Measurements from ENCODE around the gene PIGR.

Gene PIGR

GRCh38 chr1:206893380-206893779, 52.9 kb downstream of the PIGR start:
- in situ Hi-C loops (cut with MboI; ENCODE audit: low sequenced_read_pairs): no loop called here

- in situ Hi-C loops (cut with MboI; ENCODE audit: low sequenced_read_pairs): no loop called here
These were observed 53.8 kb downstream of the PIGR start for GRCh38 chr1:206892351-206892984.

- in situ Hi-C loops (cut with MboI; ENCODE audit: low sequenced_read_pairs): no loop called here
These were observed 54.9 kb downstream of the PIGR start for GRCh38 chr1:206891412-206891811.

- in situ Hi-C loops (cut with MboI; ENCODE audit: low sequenced_read_pairs): no loop called here
These were observed 55.9 kb downstream of the PIGR start for GRCh38 chr1:206890125-206891060.

- in situ Hi-C loops (cut with MboI; ENCODE audit: low sequenced_read_pairs): no loop called here
These were observed 58.6 kb downstream of the PIGR start for GRCh38 chr1:206887701-206888100.

- in situ Hi-C loops (cut with MboI; ENCODE audit: low sequenced_read_pairs): no loop called here
These were observed 59.4 kb downstream of the PIGR start for GRCh38 chr1:206886831-206887230.

GRCh38 chr1:206885341-206886060, 60.8 kb downstream of the PIGR start:
- in situ Hi-C loops (cut with MboI; ENCODE audit: low sequenced_read_pairs): no loop called here

- in situ Hi-C loops (cut with MboI; ENCODE audit: low sequenced_read_pairs): no loop called here
These were observed 62.4 kb downstream of the PIGR start for GRCh38 chr1:206883876-206884275.

- in situ Hi-C loops (cut with MboI; ENCODE audit: low sequenced_read_pairs): no loop called here
These were observed 63.1 kb downstream of the PIGR start for GRCh38 chr1:206883160-206883559.

- in situ Hi-C loops (cut with MboI; ENCODE audit: low sequenced_read_pairs): no loop called here
These were observed 63.7 kb downstream of the PIGR start for GRCh38 chr1:206882555-206882954.

GRCh38 chr1:206880314-206880713, 66.0 kb downstream of the PIGR start:
- in situ Hi-C loops (cut with MboI; ENCODE audit: low sequenced_read_pairs): no loop called here

Measured in hTERT RPE-1 (cell line).